ENCODE results near the gene CCDC80.
"Not testable (repeated sequence)": the region's sequence is repeated elsewhere in the genome, so short reads cannot be mapped to it uniquely, and the experiment has no call there.

CCDC80 gene

DNA sequence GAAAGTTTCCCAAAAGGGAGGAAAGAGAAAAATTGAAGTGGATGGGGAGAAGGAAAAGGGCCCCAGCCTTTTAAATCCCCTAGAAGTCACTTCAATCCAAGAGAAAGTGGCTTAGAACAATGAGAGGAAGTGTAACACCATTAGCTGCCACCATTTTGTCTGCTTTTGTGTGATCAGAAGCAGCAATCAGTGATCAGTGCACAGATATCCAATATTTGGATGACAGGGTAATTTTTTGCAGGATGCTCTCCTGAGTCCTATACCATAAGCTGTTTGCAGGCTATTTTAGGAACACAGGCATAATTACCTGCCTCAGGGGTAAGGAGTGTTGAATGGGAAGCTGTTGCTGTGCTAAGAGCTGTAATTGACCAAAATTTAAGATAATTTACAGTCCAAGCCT lies 47.7 kb downstream of the CCDC80 start:
- DNase-seq (ENCODE audit: low read depth in 2 of 2): no peak

DNA sequence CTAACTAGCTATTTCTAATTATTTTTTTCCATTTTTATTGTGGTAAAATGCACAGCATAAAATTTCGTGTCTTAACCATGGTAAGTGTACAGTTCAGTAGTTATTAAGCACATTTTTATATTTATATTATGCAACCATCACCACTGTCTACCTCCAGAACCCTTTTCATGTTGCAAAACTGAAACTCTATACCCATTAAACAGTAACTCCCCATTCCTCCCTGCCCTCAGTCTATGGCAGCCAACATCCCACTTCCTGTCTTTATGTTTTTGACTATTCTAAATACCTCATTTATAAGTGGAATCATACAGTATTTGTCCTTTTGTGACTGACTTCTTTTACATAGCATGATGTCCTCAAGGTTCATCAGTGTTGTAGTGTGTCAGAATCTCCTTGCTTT lies 53.6 kb downstream of the CCDC80 start:
- no peak for DNase-seq (ENCODE audit: low read depth in 2 of 2)

DNA sequence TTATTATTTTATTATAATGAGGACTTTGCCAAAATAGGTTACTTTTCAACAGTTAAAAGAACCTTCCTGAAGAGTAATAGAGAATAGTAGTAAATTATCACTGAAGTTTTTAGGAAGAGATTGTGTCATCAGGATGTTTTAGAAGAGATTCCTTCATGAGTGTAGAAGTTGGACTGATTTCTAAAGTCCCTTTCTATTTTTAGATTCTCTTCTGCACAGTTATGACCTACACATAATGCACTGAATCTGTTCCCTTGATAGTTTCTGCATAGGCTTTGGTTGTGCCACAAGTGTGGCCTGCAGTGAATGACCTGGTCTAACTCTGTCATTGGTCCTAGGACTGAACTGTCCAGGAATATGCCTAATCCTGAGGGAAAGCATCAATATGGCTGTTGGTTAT lies 55.2 kb downstream of the CCDC80 start:
- DNase-seq (ENCODE audit: low read depth in 2 of 2): no peak

DNA sequence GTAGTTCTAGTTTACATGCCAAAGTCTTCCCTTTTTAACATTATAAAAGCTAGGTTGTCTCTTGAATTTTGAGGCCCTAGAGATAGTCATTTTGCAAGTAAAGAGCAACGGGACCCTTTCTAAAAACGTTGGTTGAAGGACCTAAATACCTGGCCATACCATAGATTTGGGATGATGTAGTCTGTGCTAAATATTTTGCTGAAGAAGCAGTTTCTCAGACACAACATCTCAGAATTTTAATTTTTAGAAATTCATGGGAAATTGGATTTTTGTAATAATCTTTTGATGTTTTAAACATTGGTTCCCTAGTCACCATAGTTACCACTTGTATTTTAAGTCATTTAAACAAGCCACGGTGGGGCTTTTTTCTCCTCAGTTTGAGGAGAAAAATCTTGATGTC lies 57.8 kb downstream of the CCDC80 start:
- no peak for DNase-seq (ENCODE audit: low read depth in 2 of 2)

DNA sequence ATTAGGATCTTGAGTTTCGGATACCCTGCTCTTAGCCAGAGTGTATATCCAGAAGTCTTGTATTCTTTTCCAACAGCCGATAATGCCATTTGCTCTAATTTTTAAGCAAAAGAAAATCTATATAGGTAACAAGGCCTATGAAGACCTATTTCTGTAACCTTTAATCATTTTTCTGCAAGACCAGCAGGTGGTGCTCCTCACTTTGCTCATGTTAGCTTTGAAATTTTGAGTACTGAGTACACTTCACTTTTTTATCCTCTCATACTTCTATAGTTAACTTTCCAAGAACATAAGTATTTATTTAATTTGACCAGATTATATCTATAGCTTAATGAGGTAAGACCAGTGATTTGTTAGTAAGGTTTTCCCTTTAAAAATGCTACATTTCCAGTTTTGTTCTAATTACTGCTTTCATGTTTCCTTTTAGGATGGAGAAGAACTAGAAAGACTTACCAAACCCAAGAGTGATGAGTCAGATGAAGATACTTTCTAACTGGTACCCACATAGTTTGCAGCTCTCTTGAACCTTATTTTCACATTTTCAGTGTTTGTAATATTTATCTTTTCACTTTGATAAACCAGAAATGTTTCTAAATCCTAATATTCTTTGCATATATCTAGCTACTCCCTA lies 58.6 kb downstream of the CCDC80 start:
- peak; percentile 6 to 11 for DNase-seq (ENCODE audit: low read depth in 2 of 2)

DNA sequence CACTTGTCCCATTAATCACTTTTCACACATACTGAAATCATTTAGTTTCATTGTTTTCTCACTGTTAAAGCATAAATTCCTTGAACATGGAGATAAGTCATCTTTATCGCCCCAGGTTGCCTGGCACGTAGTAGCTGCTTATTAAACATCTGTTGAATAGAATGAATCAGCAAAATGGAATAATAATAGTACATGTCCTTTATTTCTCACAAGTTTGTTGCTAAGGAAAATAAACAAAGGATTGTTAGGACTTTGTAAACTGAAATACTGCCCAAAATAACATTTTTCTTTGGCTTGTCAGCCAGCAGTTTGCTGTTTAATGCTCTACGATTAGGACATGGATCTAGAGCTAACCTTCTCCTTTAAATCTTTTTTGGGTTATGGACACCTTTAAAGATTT lies 61.2 kb downstream of the CCDC80 start:
- no peak for DNase-seq (ENCODE audit: low read depth in 2 of 2)

DNA sequence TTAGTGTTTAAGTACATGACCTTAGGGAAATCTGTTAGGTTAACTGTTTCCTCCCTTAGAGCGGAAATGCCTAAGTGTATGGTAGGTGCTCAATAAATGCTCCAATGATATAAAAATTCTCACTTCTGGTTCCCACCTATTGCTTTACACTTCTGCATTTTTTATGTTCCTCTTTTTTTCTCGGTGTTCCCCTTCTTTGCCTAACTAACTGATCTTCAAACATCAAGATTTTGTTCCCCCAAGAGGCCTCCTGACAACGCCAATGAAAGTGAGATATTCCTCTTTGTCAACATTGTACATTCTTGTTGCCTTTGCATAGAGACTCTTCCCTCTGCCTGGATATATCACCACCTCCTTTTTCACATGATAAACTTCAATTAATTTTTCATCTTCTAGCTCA lies 61.7 kb downstream of the CCDC80 start:
- no peak for DNase-seq (ENCODE audit: low read depth in 2 of 2)

DNA sequence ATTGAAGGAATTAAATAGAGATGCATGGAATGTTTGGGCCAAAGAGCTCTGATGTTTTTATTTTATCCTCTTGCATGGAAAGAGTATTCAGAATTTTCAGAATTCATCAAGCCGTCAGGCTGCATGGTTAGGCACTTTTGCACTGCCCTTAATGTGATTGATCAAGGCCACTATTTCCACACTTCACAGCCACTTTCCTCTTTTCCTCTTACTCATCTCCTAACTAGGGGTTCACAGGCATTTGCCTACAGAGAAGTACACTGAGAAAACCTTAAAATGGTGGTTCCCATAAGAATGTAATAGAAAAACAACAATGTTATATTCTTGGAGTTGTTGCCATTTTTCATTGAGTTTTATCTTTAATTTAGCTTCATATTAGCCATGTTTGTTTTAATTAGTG lies 68.2 kb downstream of the CCDC80 start:
- DNase-seq (ENCODE audit: low read depth in 2 of 2): no peak

DNA sequence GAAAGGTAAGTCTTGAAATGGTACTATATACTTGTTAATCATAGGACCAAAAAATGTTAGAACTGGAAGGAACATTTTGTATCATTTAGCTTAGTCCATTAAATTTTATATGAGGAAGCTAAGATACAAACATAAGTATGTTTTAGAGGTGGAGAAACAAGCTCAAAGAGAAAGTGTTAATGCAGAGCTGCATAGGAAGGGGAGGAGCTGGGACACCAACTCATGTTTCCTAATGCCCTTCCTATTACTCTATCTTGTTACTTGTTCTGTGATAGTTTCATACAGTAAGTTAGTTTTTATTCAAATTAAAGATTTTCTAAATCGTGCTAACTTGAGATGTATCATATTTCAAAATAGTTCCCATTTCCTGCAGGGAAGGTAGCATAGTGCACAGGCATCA lies 71.7 kb downstream of the CCDC80 start:
- no peak for DNase-seq (ENCODE audit: low read depth in 2 of 2)

DNA sequence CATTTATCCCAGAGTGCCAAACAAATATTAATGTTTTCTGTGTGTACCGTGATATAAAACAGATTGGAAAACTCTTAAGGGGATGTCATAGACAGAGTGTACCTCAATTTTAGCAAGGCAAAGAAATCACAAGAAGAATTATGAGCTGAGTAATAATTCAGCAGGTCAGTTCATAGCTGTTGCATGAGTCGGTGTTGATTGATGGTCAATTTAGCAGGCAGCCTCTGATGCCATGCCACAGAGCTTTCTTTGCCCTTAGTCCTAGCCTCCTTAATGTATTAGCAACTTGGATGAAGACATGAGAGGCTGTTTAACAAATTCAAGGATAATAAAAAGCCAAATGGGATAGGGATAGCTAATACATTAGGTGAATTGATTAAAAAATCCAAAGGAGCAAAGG lies 72.3 kb downstream of the CCDC80 start:
- no peak for DNase-seq (ENCODE audit: low read depth in 2 of 2)

DNA sequence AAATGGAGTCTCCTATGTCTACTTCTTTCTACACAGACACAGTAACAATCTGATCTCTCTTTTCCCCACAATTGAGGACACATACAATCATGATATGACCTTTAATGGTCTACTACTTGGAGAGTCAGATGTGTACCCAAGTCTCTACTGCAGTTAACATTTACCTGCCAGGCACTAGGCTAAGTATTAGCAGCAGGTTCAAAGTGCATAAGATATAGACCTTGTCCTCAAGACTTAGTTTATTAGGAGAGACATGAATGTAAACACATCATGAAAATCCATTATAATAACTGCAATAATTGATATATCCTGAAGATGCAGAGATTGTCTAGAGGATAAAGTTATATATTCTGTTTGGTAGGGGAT lies 76.0 kb downstream of the CCDC80 start:
- no peak for DNase-seq (ENCODE audit: low read depth in 2 of 2)

DNA sequence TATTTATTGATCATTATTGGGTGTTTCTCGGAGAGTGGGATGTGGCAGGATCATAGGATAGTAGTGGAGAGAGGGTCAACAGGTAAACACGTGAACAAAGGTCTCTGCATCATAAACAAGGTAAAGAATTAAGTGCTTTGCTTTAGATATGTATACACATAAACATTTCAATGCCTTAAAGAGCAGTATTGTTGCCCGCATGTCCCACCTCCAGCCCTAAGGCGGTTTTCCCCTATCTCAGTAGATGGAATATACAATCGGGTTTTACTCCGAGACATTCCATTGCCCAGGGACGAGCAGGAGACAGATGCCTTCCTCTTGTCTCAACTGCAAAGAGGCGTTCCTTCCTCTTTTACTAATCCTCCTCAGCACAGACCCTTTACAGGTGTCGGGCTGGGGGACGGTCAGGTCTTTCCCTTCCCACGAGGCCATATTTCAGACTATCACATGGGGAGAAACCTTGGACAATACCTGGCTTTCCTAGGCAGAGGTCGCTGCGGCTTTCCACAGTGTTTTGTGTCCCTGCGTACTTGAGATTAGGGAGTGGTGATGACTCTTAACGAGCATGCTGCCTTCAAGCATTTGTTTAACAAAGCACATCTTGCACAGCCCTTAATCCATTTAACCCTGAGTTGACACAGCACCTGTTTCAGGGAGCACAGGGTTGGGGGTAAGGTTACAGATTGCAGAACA lies 76.5 kb downstream of the CCDC80 start:
- not testable (repeated sequence) for DNase-seq (ENCODE audit: low read depth in 2 of 2)

DNA sequence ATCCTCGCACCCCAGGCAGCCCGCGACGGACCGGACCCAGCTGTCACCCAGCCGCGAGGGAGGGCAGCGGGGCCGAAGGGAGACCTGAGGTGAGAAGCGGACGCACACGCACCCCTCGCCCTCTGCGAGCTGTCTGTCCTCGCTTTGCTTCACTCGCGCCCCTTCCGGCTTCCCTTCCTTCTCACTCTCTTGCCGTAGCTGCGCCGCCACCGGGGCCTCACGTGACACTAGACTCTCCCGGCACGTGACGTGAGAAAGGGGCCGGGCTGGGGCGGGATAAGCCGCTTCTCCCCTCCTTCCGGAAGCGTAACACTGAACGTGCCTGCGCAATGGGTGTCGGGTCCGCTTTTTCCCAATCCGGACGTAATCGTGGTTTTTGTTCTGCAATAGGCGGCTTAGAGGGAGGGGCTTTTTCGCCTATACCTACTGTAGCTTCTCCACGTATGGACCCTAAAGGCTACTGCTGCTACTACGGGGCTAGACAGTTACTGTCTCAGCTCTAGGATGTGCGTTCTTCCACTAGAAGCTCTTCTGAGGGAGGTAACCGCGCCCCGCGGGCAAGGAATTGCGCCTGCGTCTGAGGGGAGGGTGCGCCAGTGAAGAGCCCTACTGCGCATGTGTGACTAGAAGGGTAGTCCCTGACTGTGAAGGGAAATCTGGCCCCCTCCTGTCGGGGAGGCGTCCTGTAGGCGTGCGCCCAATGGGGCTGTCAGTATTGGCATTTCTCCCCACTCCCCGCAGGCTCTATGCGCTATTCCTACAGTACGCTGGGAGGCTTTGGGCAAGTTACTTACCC lies 79.0 kb downstream of the CCDC80 start, which contains the start of the genes ATG3 and SLC35A5:
TSS of gene ATG3 (minus strand) at position 229 of the 796 bp plus-strand sequence. CDS start 434 bp downstream, outside the sequence.
TSS of gene SLC35A5 (plus strand) at position 312 of the 796 bp plus-strand sequence. CDS start 1,359 bp downstream, outside the sequence.
- peak; percentile 97 to 98 for DNase-seq (ENCODE audit: low read depth in 2 of 2)

DNA sequence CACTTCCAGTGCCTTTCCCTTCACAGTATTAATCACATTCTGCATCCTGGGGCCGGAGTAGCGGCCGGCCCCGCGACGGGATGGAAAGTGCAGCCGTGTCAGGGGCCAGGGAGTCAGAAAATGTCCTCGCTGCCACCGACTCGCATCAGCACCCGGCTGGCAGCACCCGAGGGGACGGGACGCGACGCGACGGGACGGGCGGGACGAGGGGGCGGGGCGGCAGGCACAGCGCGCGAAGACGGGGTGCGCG lies 79.5 kb downstream of the CCDC80 start:
- peak; percentile 71 to 76 for DNase-seq (ENCODE audit: low read depth in 2 of 2)

DNA sequence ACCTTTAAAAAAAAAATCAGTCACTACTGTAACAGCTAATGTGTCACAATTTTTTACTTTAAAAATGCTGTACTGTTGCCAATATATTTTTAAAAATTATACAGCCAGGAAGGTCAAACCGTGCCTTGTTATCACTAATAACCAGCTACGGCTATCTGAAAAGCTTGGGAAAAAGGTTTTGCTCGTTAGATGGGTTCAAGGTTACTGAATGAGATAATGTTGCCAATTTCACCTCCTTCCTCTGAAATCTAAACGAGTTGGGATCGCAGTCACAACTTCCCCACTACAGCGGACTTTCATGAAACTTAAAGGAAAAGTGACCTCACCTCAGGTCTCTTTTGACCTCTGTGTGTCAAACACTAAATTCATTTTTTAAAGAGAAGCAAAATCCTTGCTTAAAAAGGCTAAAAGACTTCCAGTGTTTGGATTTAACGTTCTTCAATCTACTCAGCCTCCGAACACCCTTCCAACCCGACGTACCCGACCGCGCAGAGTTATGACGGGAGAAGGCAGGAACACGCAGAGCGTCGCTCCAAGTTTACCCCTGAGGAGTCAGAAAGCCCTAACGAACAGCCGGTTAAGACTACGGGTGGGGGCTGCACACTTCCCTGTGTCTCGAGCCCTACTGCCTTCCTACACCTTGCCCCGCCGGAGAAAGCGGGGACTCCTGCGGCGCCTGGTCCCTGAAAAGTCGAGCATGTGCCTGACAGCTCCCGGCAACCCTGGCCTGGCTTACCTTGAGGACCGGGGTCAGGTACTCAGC lies 80.0 kb downstream of the CCDC80 start:
- DNase-seq (ENCODE audit: low read depth in 2 of 2): peak; percentile 75

DNA sequence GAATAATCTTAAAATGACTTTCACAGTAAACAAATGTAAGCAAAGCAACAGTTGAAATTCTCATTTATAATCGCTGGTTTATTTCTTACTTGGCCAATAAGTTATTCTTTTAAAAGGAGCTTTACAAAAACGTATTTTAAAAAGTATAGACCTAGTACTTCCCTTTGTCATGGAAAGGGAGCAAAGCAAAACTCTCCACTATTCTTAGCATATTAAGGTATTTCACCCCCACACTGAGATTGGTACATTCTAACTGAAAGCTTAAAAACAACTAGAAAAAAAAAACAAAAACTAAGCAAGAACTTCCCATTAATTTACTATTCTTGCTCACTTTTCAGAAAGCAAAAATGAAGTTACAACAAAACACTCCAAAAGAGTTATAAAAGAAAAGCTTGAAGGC lies 80.6 kb downstream of the CCDC80 start:
- no peak for DNase-seq (ENCODE audit: low read depth in 2 of 2)

DNA sequence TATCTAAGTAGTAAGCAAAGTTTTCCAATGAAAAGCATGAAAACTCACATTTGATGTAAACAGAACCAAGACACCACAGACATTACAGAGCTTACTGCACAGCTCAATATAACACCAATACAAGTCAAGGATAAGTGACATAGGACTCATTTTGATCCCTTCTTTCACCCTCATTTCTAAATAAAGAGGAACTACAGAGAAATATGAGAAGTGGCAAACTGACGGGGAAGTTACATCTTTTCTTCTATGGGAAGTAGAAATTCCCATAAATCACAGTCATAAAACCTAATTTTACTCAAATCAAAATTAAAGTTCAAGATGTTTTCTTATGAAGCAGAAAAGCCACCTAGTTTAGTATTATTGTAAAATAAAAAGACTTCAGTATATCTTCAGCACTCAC lies 83.0 kb downstream of the CCDC80 start:
- no peak for DNase-seq (ENCODE audit: low read depth in 2 of 2)

DNA sequence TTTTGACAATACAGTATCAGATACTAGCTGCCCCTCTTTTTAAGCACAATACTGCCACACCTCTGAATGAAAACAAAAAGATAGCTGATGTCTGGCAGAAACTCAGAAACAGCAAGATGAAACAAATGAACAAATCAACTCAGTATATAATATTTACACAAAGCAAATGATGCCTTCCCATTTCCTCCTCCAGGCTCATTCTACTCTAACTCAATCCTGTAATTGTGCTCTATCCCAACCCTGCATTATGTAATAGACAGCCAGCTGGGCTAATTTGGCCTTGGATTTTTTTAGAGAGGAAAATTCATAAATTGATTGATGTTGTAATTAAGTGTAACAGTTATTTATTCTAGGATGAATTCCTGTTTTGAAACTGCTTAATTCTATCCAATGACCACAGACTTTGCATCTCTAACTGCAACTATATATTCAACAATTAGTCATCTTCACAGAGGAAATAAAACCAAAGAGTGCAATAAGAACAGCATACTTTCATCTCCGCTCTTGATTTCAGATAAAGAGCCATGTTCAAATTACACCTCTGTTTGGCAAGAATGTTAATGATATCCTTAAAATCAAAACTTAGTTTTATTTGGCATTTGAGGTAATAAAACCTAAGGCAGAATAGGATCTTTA lies 85.3 kb downstream of the CCDC80 start:
- no peak for DNase-seq (ENCODE audit: low read depth in 2 of 2)

DNA sequence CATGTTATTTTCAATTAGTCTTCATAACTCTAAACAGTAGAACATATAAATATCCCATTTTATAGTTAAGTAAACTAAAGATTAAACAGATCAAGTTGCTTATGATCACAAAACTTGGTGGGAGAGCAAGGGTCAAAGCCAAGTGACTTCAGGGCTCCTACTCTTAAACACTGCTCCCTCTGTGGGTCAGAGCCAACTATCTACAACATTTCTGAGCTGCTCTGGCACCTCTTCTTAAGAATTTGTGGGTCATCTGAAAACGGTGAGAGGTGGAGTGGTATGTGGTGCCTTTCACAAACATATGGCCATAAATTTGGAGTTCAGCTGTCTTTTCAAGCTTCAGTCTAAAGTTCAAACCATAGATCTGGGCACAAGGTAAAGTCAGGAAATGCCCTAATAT lies 90.1 kb downstream of the CCDC80 start:
- no peak for DNase-seq (ENCODE audit: low read depth in 2 of 2)

All from stimulated activated CD4-positive, alpha-beta T cell treated with anti-CD3 and anti-CD28 coated beads, Interleukin-4, amount 100 ng/mL, for 48 hours (primary cell).